Astrocyte of the hippocampus (primary cell): ENCODE results near the gene HMCN1.

Experiments used
- DNase-seq: peaks from one replicate; pipeline ENCODE4 v3.0.0; 2011; ENCODE audit warnings: low read depth, low spot score

Gene HMCN1

DNA sequence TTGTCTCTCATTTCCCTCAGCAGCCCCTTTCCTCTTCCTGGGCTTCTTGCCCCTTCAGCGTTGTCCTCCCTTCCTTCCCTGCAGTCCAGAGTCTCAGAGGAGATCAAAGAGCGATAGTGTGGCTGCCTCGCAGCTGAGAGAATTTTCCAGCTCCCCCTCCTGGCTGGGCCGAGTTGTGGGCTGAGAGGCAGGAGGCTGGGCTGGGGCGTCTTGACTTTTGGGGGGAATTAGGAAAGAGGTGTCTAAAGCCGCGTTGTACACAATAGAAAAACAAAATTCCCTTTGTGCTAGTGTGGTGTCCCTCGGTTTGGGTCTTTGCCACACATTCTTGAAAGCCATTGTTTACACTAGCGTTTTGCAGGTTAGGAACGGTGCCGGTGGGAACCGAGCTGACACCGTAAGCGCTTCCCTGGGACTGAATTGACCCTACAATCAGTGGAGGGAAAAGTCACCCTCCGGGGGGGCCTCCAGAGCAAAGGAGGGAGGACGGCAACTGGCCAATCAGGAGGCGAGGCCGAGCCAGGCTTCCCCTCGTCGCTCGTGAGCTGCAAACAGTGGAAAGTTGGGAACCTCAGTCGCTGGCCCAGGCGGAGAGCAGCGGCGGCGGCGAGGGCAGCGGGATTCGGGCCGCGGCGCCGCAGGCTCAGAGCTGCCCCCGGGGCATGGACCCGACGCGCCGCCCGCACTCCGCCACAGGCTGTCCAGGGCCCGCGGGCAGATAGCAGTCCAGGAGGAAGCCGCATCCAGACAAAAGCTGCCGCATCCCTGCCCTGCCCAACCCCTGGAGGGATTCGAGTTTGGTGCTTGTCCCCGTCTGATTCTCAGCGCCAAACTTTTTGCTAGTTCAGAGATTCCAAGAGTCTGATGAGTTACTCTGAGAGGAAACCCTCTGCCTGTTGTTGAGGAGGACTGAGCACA is at the start of gene HMCN1:
TSS of gene HMCN1 (plus strand) at position 574 of the 918 bp plus-strand sequence. CDS start 389 bp downstream, outside the sequence.
- peak; percentile 86 for DNase-seq

DNA sequence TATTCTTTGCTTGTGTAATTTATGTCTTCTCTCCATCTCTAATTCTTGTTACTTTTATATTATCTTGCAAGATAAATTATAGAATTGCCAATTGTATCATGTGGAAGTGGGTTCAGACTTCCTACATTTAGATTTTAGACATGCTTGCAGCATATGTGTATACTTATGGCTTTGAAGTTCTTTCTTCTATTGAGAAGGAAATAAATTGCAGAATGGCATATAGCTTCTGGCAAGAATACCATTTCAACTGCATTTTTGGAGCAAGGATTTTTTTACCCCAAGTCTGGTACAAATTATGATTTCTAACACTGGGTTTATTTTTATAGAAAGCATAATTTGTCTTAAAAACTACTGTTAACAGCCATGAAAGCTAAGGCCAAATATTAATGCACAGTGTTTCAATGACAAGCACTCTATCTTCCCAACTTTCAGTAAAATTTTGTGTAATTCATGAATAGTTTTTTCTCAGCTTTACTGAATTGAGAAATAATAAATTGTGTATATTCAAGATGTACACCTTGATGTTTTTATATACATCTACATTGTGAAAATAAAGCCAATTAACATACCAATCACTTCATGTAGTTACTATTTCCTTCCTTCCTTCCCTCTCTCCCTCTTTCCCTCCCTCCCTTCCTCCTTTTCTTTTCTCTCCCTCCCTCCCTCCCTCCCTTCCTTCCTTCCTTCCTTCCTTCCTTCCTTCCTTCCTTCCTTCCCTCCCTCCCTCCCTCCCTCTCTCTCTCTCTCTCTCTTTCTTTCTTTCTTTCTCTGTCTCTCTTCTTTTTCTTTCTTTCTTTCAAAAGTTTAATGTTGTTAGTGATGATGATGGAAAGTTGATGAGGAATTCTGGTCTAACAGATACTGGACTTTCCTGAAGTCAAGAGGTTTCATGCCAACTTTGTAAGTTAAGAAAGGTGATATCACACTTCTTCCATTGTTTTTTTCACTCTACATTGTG is 47.1 kb upstream of the HMCN1 start:
- DNase-seq: no peak

DNA sequence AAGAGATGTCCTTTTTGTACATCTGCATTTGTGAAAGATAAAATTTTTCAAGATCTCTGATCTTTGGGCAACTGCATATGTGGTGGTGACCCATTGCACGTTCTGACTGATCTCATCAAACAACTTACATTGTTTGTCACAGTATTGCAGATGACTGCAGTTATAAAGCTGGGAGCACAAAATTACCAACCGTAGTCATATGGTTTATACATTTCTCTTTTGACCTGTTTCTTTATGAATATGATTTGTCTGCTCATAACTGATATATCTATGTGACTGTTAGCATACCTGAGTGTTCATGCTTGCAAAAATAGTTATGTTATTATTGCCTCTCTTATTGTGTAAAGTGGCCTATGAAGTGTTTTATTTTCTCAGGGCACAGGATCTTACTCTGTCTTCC is 43.7 kb upstream of the HMCN1 start:
- DNase-seq: no peak

DNA sequence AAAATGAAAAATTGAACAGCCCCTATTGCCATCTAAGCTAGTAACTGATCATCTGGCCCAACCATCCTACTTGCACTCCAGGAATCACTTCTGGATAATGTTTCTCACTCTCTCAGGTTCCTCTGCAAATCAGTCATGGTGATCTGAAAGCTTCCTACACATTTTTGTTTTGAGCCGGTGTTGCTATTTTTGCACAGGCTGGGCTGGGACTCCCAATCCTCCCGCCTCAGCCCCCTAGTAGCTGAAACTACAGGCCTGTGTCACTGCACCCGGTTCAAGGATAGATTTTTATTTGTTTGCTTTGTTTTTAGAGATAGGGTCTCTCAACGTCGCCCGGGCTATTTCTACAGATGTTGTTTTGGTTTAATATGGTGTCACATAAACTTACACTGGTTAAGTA is 40.5 kb upstream of the HMCN1 start:
- DNase-seq: no peak

DNA sequence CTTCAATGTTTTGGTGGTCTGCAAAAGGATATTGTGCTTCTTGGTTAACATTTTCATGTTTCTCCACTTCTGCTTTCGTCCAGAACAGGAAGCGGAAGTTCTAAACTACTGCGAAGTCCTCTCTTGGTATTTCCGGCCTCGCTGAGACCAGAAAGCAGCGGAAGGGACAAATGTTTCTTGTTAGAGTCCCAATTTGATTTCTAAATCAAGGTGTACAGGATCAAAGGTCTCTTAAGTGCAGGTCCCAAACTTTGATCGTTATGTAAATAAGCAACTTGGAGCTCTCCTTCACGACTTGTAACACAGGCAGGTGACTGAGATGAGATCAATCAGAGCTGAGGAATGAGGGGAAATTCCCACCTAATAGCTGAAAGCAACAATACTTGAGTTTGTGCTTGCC is 40.1 kb upstream of the HMCN1 start:
- DNase-seq: no peak

DNA sequence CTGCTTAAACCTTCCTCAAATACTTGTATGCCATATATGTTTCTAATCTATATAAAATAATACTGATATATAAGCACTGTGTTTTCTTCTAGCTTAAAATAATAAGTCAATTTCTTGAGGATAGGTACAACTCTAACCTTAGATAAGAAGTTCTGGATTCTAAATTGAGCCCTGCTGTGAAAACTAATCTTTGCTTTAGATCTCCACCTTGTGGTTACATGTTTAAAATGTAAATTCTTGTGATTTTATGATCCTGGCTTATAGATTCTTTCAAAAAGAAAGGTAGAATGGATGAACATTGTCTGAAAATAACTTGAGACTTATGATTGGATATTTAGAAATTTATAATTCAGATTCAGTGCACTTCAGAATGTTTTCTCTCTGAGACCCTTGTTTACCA is 38.9 kb upstream of the HMCN1 start:
- no peak for DNase-seq

DNA sequence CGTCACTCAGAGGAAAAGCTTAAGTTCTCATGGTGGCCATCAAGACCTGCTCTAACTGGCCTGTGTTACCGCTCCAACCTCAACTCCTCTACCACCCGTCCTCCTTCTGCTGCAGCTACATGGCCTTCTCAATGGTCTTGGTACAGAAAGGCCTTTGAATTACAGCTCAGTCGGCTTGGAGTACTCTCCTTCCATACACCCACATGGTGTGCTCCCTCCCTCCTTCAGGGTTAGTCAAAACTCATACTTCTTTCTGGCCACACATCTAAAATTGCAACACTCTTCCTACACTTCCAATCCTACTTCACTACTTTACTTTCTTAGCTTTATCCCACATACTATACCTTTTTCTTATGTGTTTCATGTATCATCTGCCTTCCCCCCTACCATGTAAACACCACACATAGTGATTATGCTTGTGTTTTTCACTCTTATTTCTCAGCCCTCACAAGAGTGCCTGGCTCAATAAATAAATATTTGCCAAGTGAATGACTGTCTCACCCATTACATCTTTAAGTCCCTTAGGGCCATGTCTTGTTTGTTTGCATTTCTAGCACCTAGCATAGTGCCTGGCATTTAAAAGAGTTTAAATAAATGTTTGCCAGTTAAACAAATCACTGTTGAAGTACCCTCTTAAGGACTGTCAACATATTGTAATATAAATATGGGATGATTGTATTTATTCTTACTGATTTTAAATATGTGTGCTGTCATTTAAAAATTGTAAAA is 37.6 kb upstream of the HMCN1 start:
- DNase-seq: no peak

DNA sequence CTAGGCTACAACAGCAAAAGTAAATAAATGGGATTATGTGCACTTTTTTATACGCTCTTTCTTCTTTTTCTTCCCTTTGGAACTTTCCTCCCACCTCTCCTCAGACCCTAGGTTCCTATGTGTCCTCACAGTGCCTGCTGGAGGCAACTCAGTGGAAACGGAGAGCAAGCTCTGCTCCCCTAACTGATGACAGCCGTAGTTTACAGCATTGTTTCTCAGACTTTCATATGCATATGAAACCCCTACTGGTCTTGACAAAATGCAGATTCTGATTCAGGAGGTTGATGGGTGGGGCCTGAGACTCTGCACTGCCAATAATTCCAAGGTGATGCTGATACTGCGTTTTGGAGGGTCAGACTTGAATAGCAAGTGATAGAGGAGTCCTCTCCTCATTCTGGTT is 34.3 kb upstream of the HMCN1 start:
- no peak for DNase-seq

DNA sequence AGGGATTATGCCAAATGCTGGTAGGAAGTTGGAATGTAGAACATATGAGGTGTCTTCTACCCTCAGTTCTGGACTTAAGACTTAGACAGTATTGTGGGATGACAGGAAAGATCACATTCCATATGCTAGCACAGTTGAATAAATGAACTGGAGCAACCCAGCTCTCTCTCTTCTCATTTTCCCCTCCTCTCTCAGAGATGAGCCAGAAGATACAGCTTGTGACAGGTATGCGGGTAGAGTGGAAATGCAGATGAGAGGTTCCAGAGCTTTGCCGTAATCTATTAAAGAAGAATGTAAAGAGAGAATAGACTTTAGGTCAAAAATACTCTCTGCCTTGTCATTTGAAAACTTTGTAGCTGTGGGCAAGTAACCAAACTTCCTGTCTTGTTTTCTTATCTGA is 32.5 kb upstream of the HMCN1 start:
- DNase-seq: no peak

DNA sequence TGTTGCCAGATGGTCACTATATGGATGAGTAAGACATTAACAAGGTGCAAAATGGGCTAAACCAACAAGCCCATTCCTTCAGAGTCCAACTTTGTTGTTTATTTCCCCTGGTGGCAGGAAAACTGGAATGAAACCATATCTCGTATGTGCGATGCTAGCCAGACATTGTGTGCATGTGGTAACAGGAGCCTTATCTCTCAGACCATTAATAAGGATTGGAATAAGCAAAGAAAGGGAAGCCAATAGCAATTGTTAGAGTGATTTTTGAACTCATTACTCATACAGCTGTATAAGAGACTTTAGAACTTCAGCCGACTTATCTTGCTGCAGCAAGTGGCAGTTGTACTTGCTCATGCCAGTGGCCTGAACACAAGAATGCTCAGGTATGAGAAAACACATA is 30.0 kb upstream of the HMCN1 start:
- DNase-seq: no peak

DNA sequence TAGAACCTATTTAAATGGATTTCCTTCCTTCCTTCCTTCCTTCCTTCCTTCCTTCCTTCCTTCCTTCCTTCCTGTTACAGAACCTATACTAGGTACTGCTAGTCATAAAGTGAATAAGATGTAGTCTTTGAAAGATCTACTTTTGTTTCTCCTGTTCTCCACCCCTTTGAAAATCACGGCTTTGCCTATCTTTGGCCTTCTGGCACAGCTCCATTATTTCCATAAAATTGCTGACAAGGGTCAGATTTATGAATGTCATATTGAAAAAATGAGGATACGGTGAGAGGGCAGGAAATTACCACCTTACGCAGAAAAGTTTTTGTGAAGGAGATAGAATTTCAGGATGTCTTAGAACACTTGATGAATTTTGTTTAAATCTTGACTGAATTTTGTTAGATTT is 18.1 kb upstream of the HMCN1 start:
- no peak for DNase-seq

DNA sequence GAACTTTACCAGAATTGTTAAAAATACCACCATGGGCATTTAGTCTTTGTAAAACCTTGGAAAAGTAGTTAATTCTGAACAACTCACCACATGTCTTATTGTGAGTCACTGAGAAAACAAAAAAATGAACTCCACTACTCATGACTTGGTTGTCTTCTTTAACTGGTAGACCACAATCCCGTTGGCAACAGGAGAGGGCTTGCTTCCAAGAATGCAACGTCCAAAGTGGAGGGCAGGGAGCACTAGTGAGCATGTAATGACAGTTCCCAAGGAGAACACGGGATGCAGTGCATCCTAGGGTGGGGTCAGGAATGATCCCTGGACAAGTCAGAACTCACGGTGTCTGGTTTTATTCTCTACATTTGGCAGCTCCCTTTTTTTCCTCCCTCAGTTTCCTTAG is 15.2 kb upstream of the HMCN1 start:
- DNase-seq: peak; percentile 94

DNA sequence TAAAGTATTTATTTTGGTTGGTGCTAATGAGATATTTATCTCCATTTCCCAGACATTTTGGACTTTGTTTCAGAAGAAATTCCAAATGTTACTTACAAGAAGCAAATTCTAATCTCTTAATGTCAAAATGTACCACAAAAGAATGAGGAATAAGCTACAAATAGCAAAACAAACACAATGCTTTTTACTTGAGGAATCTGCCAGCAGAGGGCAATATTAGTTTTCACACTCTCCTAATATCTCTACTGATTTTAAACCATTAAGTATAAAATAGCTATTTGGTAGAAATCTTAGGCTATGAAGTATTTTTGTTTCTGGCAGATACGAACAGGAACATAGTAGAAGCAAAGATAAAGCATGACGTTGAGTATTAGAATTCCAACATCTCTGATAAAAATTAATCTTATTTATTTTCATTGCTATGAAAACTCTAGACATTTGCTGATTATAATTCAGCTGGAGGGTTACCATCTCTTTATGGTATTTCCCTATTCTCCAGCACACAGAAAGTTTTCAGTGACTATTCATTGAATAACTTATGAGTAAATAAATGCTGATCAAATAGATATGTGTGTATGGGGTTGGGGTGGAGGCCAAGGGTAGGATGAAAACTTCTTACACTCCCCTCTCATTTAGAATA is 13.4 kb upstream of the HMCN1 start:
- DNase-seq: peak; percentile 64

DNA sequence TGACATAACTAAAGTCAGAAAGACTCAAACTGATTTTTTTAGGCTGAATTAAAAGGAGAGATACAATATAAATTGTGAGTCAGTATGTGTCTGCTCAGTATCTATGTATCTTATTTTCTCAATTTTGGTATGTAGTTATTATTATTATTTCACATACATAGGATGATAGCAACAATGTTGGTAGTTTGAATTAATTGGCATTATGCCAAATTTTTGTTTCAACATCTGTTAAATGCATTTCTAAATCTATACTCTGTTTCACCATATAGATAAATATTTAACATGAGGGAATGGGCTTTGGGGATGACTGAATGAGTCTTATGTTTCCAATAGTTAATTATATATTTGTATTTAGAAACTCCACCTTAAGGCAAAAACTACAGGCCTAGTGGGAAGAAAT is 12.6 kb upstream of the HMCN1 start:
- DNase-seq: no peak

DNA sequence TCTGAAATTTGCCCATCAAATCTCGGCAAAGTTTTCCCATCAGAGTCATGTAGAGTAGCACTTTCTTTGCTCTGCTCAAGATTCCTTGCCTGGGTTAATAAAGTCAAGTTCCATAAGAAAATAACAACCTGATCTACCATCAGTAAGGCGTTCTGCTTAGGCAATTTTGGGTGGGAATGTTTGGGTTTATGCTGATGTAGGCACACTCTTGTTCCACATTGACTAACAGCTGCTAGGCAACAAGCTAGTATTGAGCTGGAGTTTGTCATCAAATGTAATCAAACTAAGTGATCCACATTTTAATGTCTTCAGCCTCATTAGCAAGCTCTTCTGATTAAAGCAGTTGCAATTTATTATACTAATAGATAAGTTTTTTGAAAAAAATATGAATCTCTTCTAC is 12.1 kb upstream of the HMCN1 start:
- DNase-seq: no peak

DNA sequence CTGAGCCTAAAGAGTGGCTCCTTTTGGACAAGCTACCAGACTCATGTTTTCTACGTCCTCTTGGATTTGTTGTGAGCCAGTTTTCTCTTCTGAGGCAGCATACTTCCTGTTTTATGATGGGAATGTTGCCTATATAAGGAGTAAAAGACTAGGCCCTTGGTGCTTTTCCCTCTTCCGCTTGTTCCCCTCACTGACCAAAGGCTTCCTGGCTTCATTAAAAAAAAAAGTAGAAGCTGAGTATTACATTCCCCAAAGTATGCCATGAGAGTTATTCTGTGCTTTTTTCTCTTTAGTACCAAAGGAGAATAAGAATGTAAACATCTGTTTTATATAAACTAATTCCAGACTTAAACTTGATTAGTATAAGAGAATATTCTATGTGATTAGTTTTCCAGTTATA is 6.5 kb upstream of the HMCN1 start:
- DNase-seq: no peak

DNA sequence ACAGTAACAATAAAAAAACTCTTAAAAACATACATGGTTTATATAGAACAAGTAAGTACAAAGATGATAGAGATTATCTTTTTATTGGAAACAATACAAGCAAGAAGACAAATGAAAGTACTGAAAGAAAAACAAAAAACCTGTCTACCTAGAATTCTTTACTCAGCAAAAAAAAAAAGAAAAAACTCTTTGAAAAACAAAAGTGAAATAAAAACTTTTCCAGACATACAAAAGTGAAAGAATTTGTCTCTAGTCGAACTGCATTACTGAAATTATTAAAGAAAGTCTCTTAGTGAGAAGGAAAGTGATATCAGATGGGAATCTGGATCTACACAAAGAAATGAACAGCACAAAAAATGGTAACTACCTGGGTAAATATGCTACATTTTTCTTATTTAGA is 2.7 kb upstream of the HMCN1 start:
- DNase-seq: no peak

DNA sequence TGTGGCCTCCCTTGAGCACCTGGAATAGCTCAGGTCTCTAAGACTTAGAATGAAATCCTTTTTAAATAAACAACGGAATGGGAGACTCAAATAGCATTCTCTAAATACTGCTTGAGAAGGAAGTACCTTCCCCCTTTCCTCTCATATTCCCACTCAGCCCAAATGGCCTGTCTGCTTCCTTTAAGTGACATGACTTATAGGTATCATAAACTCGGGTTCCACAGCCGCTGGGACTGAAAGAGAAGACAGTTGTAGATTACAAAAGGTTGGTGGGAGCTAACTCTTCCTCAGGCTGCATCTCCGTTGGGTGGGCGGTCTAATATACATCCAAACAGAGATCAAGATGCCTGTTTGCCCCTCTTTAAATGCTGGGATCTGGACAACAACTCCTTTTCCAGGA is 1.2 kb upstream of the HMCN1 start:
- DNase-seq: no peak

DNA sequence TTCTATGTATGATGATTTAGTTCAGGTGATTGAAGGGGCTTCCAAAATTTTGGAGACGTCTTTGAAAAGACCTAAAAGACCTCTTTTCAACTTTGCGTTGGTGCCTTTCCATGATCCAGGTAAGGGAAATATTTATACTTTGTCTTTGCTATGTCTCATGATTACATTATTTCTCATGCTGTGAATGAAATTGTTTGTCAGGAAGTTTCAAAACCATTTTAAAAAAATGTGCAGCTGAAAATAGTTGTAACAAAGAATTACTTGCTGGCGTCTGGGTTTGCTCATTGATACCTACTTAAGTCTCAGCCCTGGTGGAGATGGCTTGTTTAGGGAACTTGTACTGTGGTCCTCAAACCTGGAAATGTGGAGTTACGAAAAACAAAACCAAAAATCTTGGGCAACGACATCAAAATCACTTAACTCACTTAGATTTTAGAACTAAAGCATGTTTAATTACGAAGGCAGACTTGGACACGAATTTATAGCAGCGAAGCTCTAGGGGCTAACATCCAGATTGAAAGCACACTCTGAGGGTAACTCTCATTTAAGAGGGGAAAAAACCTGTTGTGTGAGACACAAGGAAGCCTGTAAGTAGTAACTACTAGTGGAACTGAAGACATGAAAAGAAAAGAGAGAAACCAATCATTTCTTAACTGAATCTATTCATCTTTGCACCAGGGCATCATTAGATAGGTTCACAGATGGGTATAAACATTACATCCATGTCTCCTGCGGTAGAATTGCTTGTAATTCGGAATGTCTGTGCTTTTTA is 924 bp downstream of the HMCN1 start:
- DNase-seq: no peak

DNA sequence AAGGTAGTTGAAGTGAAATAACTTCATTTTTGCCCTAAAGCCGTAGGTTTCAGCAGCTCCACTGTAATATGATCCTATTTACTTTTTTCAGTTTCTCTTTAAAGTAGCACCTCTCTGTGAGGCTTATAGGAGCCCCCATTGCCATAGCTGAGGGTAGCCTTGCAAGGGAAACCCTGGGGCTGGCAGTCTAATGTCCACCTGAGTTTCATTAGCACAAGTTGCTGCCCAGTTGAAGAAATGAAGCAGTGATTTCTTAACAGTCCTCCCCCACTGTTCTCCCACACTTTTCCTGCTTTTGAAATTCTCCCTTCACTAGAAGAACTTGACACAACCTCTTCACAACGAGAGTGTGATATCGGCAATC is 1.5 kb downstream of the HMCN1 start:
- DNase-seq: no peak

DNA sequence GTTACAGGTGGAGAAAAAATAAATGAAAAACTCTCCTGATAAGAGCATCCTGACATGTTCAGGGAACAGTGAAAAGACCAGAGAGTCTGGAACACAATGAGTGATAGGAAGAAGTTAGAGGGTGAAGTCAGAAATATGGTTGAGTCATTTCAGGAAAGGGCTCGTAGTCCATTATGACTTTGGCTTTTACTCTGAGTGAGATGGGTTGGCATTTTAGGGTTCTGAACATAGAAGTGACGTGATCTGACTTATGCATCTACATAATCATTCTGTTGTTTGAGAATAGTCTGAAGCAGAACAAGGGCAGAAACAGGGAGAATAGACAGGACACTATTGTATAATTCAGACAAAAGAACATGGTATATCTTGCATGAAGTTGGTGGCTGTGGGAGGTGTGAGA is 5.8 kb downstream of the HMCN1 start:
- no peak for DNase-seq
